A673 (cell line): Measurements from ENCODE around the gene BLOC1S4. TPM values are rescaled to one million over a fixed set of nuclear protein-coding genes. Genes with fewer than 3 reads are reported as not detected.
"Not testable (repeated sequence)": the region's sequence is repeated elsewhere in the genome, so short reads cannot be mapped to it uniquely, and the experiment has no call there.

Experiments
- BruUV-seq: library from RNA; stranded (reverse); fragments of 400-500 nt; replicated peaks from 2 replicates; lab custom pipeline; 2021; lab: Mats Ljungman, UMichigan
- CTCF ChIA-PET: fragments of 300-600 bp; sonication (Branson Sonifier 250); formaldehyde crosslinking; loops from one replicate; lab custom pipeline; 2022; ENCODE audit warnings: antibody characterized with exemption; lab: Charles Lee
- POLR2A ChIA-PET: fragments of 300-600 bp; sonication (Branson Sonifier 250); formaldehyde crosslinking; loops from one replicate; lab custom pipeline; 2022; ENCODE audit warnings: antibody characterized with exemption; ENCODE audit not compliant: low non-redundant PET; lab: Charles Lee
- DNase-seq: peaks from one replicate; pipeline ENCODE4 v3.0.0-alpha.2; 2015; ENCODE audit warnings: low spot score
- H3K27ac ChIP-seq: fragments of 200-600 bp; sonication (generic); 2 replicates; pipeline ENCODE4 v1.5.1; 2016; ENCODE audit warnings: mixed run types, low read depth, mild to moderate bottlenecking, mixed read lengths, antibody characterized with exemption, low read length; ENCODE audit not compliant: poor library complexity, severe bottlenecking
- H3K27me3 ChIP-seq: fragments of 200-600 bp; sonication (generic); replicated peaks from 2 replicates; pipeline ENCODE4 v1.6.1; 2017; ENCODE audit warnings: mixed run types, low read depth, mild to moderate bottlenecking, mixed read lengths, antibody characterized with exemption, low read length; ENCODE audit not compliant: insufficient read depth, poor library complexity
- H3K36me3 ChIP-seq: fragments of 200-600 bp; sonication (generic); 2 replicates; pipeline ENCODE4 v1.6.1; 2016; ENCODE audit warnings: mixed run types, mild to moderate bottlenecking, mixed read lengths, antibody characterized with exemption, low read length; ENCODE audit not compliant: insufficient read depth, poor library complexity, severe bottlenecking
- H3K4me1 ChIP-seq: fragments of 200-600 bp; sonication (generic); 2 replicates; pipeline ENCODE4 v1.6.1; 2017; ENCODE audit warnings: mixed run types, mild to moderate bottlenecking, mixed read lengths, antibody characterized with exemption, low read length; ENCODE audit not compliant: insufficient read depth, poor library complexity, severe bottlenecking
- H3K4me3 ChIP-seq: fragments of 200-600 bp; sonication (generic); 2 replicates; pipeline ENCODE4 v1.5.1; 2016; ENCODE audit warnings: low read depth, mixed run types, mild to moderate bottlenecking, mixed read lengths, low read length; ENCODE audit not compliant: poor library complexity, severe bottlenecking
- H3K9me3 ChIP-seq: fragments of 200-600 bp; sonication (generic); 2 replicates; pipeline ENCODE4 v1.6.1; 2016; ENCODE audit warnings: mixed run types, low read depth, mild to moderate bottlenecking, mixed read lengths, antibody characterized with exemption, low read length; ENCODE audit not compliant: poor library complexity, severe bottlenecking
- EZH2 ChIP-seq: fragments of 200-600 bp; sonication (generic); IDR thresholded peaks from 2 replicates; pipeline ENCODE4 v1.6.1; 2017; ENCODE audit warnings: borderline replicate concordance, low read depth, mild to moderate bottlenecking, mixed read lengths, antibody characterized with exemption, low read length; ENCODE audit not compliant: poor library complexity, severe bottlenecking
- intact Hi-C: fragments of 100-400 bp; cut with micrococcal nuclease; formaldehyde crosslinking; loops from one replicate; pipeline ENCODE4 v1.10.0; 2022; ENCODE audit not compliant: unreplicated experiment
- total RNA-seq: library from RNA; stranded (reverse); gene quantifications from 2 replicates; pipeline ENCODE4 v1.2.3, GENCODE V29; 2021
- TF ChIP-seq, protein P1 (sequence below): fragments of 300-800, 200-600 bp; sonication (generic); conservative IDR thresholded peaks from 2 replicates; pipeline ENCODE4 v1.5.1; 2017; ENCODE audit warnings: low read depth, mild to moderate bottlenecking, antibody characterized with exemption, low read length, moderate library complexity, mixed read lengths

Gene BLOC1S4
- total RNA-seq, 1 experiment from 2014 or later: 12.3 TPM

DNA sequence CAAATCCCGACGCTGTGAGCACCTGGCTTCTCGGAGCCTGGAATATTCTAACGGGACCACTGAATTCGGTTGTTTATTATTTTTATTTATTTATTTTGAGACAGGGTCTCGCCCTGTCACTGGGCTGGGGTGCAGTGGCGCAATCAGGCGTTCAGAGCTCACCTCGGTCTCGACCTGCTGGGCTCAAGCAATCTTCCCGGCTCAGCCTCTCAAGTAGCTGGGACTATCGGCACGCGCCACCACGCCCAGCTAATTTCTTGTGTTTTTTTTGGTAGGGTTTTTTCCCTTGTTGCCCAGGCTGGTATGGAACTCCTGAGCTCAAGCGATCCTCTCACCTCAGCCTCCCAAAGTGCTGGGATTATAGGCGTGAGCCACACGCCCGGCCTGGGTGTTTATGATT is 43.8 kb upstream of the BLOC1S4 start:
- Histone ChIP-seq H3K4me1 (peaks cover 18% of the 10 kb centered on the region), H3K27ac (no peak overlapping the region), H3K9me3 (no peaks in the 10 kb centered on the region), H3K27me3 (no peaks in the 10 kb centered on the region), H3K36me3 (peaks cover 16% of the 10 kb centered on the region), H3K4me3 (no peak overlapping the region)
- ChIA-PET CTCF (no interaction called here), POLR2A (interaction anchor here (0.6 kb wide), 1 partner anchor 421 kb away, joined by 3 read pairs; no protein-coding TSS in a partner anchor)
- DNase-seq: no peak
- TF ChIP-seq EZH2: no peak
- TF ChIP-seq, protein P1, sequence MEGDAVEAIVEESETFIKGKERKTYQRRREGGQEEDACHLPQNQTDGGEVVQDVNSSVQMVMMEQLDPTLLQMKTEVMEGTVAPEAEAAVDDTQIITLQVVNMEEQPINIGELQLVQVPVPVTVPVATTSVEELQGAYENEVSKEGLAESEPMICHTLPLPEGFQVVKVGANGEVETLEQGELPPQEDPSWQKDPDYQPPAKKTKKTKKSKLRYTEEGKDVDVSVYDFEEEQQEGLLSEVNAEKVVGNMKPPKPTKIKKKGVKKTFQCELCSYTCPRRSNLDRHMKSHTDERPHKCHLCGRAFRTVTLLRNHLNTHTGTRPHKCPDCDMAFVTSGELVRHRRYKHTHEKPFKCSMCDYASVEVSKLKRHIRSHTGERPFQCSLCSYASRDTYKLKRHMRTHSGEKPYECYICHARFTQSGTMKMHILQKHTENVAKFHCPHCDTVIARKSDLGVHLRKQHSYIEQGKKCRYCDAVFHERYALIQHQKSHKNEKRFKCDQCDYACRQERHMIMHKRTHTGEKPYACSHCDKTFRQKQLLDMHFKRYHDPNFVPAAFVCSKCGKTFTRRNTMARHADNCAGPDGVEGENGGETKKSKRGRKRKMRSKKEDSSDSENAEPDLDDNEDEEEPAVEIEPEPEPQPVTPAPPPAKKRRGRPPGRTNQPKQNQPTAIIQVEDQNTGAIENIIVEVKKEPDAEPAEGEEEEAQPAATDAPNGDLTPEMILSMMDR: no peak
- BruUV-seq: no TSS peak
- intact Hi-C loops: no loop called here

DNA sequence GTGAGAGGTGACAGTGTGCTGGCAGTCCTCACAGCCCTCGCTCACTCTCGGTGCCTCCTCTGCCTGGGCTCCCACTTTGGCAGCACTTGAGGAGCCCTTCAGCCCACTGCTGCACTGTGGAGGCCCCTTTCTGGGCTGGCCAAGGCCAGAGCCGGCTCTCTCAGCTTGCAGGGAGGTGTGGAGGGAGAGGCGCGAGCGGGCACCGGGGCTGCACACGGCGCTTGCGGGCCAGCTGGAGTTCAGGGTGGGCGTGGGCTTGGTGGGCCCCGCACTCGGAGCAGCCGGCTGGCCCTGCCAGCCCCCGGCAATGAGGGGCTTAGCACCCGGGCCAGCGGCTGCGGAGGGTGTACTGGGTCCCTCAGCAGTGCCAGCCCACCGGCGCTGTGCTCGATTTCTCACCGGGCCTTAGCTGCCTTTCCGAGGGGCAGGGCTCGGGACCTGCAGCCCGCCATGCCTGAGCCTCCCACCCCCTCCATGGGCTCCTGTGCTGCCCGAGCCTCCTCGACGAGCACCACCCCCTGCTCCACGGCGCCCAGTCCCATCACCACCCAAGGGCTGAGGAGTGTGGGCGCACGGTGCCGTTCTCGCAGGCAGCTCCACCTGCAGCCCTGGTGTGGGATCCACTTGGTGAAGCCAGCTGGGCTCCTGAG is 43.3 kb upstream of the BLOC1S4 start:
- POLR2A ChIA-PET: interaction anchor here (0.6 to 0.7 kb wide), 3 partner anchors 36 to 422 kb away, joined by 3 to 4 read pairs (median 4); no protein-coding TSS in a partner anchor
- CTCF ChIA-PET, H3K4me3 ChIP-seq, BruUV-seq, intact Hi-C loops, DNase-seq, H3K27ac ChIP-seq, H3K27me3 ChIP-seq, H3K9me3 ChIP-seq: not testable (repeated sequence)
- Histone ChIP-seq H3K4me1 (peaks cover 18% of the 10 kb centered on the region), H3K36me3 (peaks cover 16% of the 10 kb centered on the region)

DNA sequence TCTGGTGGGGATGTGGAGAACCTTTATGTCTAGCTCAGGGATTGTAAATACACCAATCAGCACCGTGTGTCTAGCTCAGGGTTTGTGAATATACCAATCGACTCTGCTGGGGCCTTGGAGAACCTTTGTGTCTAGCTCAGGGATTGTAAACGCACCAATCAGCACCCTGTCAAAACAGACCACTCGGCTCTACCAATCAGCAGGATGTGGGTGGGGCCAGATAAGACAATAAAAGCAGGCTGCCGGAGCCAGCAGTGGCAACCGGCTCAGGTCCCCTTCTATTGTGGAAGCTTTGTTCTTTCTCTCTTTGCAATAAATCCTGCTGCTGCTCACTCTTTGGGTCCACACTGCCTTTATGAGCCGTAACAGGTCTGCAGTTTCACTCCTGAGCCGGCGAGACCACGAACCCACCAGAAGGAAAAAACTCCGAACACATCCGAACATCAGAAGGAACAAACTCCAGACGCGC is 42.7 kb upstream of the BLOC1S4 start:
- intact Hi-C loops: not testable (repeated sequence)
- TSS peak; percentile 90 for BruUV-seq

DNA sequence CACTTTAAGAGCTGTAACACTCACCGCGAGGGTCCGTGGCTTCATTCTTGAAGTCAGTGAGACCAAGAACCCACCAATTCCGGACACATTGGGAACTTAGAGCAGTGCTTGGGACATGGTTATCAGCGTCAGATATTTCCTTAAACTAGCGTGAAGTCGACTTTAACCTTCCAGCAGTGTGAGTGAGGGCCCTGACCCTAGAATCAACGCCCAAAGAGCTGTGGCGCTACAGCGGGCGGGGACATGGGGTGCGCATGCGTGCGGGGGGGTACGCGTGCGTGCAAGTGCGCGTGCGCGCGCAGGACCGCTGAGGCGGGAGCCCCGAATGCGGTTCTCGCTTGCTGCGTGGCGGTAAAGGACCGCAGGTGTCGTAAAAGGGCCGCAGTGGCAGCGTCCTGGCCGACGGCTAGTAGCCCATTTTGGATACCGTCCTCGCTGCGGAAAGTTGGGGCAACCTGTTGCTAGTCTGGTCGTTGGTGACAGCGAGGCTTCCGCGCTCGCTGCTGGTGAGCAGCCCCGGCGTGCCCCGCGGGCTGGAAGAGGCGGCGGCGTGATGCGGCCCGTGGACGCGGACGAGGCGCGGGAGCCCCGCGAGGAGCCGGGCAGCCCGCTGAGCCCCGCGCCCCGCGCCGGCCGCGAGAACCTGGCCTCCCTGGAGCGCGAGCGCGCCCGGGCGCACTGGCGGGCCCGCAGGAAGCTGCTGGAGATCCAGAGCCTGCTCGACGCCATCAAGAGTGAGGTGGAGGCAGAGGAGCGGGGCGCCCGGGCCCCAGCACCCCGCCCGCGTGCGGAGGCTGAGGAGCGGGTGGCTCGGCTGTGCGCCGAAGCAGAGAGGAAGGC is 42.1 kb upstream of the BLOC1S4 start:
- Histone ChIP-seq H3K27ac (peak overlapping the region; percentile 63), H3K4me3 (peak overlapping the region; percentile 64), H3K36me3 (peaks cover 16% of the 10 kb centered on the region), H3K9me3 (no peaks in the 10 kb centered on the region), H3K27me3 (no peaks in the 10 kb centered on the region), H3K4me1 (peaks cover 18% of the 10 kb centered on the region)
- TF ChIP-seq EZH2: no peak
- TF ChIP-seq, protein P1: no peak
- intact Hi-C loops: no loop called here
- CTCF ChIA-PET: interaction anchor here (0.6 to 1.0 kb wide), 2 partner anchors 9 to 10 kb away, joined by 3 to 6 read pairs; no protein-coding TSS in a partner anchor
- no TSS peak for BruUV-seq
- POLR2A ChIA-PET: interaction anchor here (0.7 kb wide), 2 partner anchors 35 to 1908 kb away, joined by 3 to 4 read pairs; no protein-coding TSS in a partner anchor
- peak; percentile 97 for DNase-seq

More for the DNA sequence above, 42.7 kb upstream of the BLOC1S4 start:
- Histone ChIP-seq H3K27ac (peak overlapping the region; percentile 63), H3K36me3 (peaks cover 16% of the 10 kb centered on the region), H3K4me3 (peak overlapping the region; percentile 64), H3K4me1 (peaks cover 18% of the 10 kb centered on the region)
- CTCF ChIA-PET: interaction anchor here (1.0 kb wide), 1 partner anchor 10 kb away, joined by 3 read pairs; no protein-coding TSS in a partner anchor
- POLR2A ChIA-PET: interaction anchor here (0.6 to 0.7 kb wide), 3 partner anchors 36 to 1907 kb away, joined by 3 to 4 read pairs (median 4); no protein-coding TSS in a partner anchor
- not testable (repeated sequence) for H3K27me3 ChIP-seq, H3K9me3 ChIP-seq
- DNase-seq: peak; percentile 37
